Thymus (tissue), 11 donors: ENCODE data around the gene PXDC1. TPM values are rescaled to one million over a fixed set of nuclear protein-coding genes. Genes with fewer than 3 reads are reported as not detected.

Experiments
- DNase-seq, 9 donors: peaks; one replicate each; pipeline ENCODE4 v3.0.0-alpha.2; 2013; ENCODE audit warnings: low spot score in 9 of 9, low read depth in 6 of 9, missing footprints in 1 of 9
- H3K27ac ChIP-seq, 2 donors: one replicate each; pipeline ENCODE4 v1.5.1; 2013; ENCODE audit warnings: control low read depth in 1 of 2, low read depth in 1 of 2, low read length in 1 of 2, mild to moderate bottlenecking in 1 of 2, moderate library complexity in 1 of 2
- H3K27me3 ChIP-seq, 2 donors: one replicate each; pipeline ENCODE4 v1.5.1; 2013; ENCODE audit warnings: low read length in 1 of 2; ENCODE audit not compliant: control insufficient read depth in 2 of 2, insufficient read depth in 1 of 2
- H3K36me3 ChIP-seq, 2 donors: one replicate each; pipeline ENCODE4 v1.5.1; 2013; ENCODE audit warnings: low read length in 1 of 2, mild to moderate bottlenecking in 1 of 2, moderate library complexity in 1 of 2; ENCODE audit not compliant: control insufficient read depth in 2 of 2, insufficient read depth in 2 of 2
- H3K4me1 ChIP-seq, 2 donors: one replicate each; pipeline ENCODE4 v1.5.1; 2013; ENCODE audit warnings: low read length in 2 of 2; ENCODE audit not compliant: control insufficient read depth in 2 of 2, insufficient read depth in 2 of 2
- H3K4me3 ChIP-seq, 2 donors: one replicate each; pipeline ENCODE4 v1.5.1; 2013; ENCODE audit warnings: low read length in 2 of 2, control low read depth in 1 of 2, mild to moderate bottlenecking in 1 of 2
- H3K9me3 ChIP-seq, 2 donors: one replicate each; pipeline ENCODE4 v1.5.1; 2013; ENCODE audit warnings: low read length in 1 of 2, mild to moderate bottlenecking in 1 of 2; ENCODE audit not compliant: control insufficient read depth in 2 of 2, insufficient read depth in 1 of 2
- WGBS: extraction: QIAGEN DNeasy Blood & Tissue Kit; methylation state at CpG from one replicate; pipeline ENCODE4 v1.1.7; 2013; 5-methylcytosine and 5-hydroxymethylcytosine counted together
- polyA plus RNA-seq: library from polyadenylated mRNA; stranded (reverse); fragments of 200-250 nt; gene quantifications from one replicate; pipeline ENCODE4 v1.2.3, GENCODE V29; 2013
- total RNA-seq: library from RNA; stranded (reverse); fragments of 120-200 nt; gene quantifications from one replicate; pipeline ENCODE4 v1.2.4, GENCODE V29; 2013
- donor health status: healthy.

The PXDC1 gene
- total and polyA plus RNA-seq, 2 donors = 4.5 to 21.4 TPM

DNA sequence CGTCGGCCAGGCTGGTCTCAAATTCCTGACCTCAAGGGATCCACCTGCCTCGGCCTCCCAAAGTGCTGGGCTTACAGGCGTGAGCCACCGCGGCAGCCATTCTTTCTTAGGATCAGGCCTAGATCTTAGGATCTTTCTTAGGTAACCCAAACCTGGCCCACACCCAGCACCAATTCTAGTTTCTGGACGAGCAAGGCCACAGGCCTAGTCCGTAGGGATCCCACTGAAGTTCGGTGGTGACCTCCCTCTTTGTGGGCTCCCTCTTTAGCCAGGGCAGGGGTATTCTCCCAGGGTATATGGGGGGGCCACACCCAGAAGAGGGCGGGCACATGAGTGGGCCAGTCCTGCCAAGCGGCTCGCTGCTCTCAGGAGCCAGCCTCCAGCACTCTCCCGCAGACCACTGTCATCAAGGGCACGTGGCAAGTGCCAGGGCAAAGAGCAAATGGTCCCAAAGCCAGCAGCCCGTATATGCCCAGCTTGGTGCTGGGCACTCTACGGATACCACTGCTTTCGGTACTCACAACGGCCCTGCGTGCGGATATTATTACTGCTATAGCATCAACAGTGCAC is 6.5 kb downstream of the PXDC1 start:
- no peak overlapping the region for H3K27ac ChIP-seq
- peaks cover 3 to 15% of the 10 kb centered on the region in 2 donors for H3K4me1 ChIP-seq
- peaks cover 26 to 43% of the 10 kb centered on the region in 2 donors for H3K27me3 ChIP-seq
- DNase-seq = no peak
- H3K36me3 ChIP-seq = no peaks in the 10 kb centered on the region
- H3K9me3 ChIP-seq = no peaks in the 10 kb centered on the region
- no peak overlapping the region for H3K4me3 ChIP-seq
- 98% methylated on average over 20 of the region's 20 CpGs for whole genome bisulfite sequencing

DNA sequence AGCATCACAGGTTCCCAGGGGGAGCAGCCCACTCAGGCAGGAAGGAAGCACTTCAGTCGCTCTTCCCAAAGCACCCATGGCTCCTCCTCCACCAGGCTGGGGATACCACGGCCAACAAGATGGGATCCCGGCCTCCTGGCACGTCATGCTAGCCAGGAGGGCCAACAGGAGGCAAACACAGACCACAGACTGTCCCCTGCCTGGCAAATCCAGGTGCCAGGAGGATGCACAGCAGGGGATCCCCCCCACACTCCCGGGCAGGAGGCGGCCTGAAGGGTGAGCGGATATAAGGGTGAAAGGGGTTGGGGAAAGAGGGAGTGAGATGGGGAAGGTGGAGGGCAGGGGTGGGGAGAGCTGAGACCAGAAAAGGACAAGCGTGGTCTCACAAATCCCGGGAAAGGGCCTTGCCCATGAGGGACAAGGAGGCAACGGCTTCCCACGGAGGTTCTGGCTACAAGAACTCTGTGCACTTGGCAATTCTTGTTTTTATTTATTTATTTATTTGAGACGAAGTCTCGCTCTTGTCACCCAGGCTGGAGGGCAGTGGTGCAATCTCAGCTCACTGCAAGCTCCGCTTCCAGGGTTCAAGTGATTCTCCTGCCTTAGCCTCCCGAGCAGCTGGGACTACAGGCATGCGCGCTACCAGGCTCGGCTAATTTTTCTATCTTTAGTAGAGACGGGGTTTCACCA is 7.2 kb downstream of the PXDC1 start:
- no peak for DNase-seq

DNA sequence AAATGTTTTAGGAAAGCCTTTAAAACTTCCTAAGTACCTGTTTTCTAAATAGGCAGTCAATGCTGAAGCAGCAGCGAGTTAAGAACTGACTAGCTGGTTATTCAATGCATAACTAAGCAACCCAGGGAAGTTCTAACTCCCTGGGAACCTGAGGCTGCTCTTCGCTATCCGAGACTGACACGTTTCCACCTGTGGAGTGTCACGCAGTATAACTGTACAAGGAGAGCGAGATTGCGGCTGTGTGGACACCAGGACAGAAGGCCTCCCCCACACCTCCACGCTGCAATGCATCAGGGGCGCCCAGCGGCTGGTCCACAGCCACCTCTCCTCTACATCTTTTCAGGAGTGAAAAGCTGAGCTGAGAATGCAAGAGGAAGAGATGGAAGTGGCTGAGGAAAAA is 8.0 kb downstream of the PXDC1 start:
- Histone ChIP-seq H3K27ac (no peak overlapping the region), H3K4me3 (no peak overlapping the region)
- WGBS = 95% methylated on average over 10 of the region's 10 CpGs

More for the DNA sequence above, 7.2 kb downstream of the PXDC1 start:
- no peaks in the 10 kb centered on the region for H3K9me3 ChIP-seq
- no peaks in the 10 kb centered on the region for H3K36me3 ChIP-seq
- no peak overlapping the region for H3K4me3 ChIP-seq
- peaks cover 3 to 15% of the 10 kb centered on the region in 2 donors for H3K4me1 ChIP-seq
- WGBS = 96% methylated on average over 19 of the region's 19 CpGs
- no peak overlapping the region for H3K27ac ChIP-seq
- H3K27me3 ChIP-seq = peaks cover 20 to 37% of the 10 kb centered on the region in 2 donors

GRCh38 chr6:3742426-3743344 is 8.8 kb downstream of the PXDC1 start:
- Histone ChIP-seq H3K27me3 (peaks cover 8 to 23% of the 10 kb centered on the region in 2 donors), H3K27ac (no peak overlapping the region), H3K36me3 (no peaks in the 10 kb centered on the region), H3K4me1 (peaks cover 3 to 15% of the 10 kb centered on the region in 2 donors), H3K9me3 (no peaks in the 10 kb centered on the region), H3K4me3 (no peak overlapping the region)
- 23% methylated on average over 37 of the region's 37 CpGs for WGBS
- DNase-seq = peak; percentile 62 to 90 (median 70)

More for the DNA sequence above, 8.0 kb downstream of the PXDC1 start:
- Histone ChIP-seq H3K4me1 (peaks cover 3 to 15% of the 10 kb centered on the region in 2 donors), H3K36me3 (no peaks in the 10 kb centered on the region), H3K9me3 (no peaks in the 10 kb centered on the region), H3K27me3 (peaks cover 12 to 31% of the 10 kb centered on the region in 2 donors)
- DNase-seq = no peak

DNA sequence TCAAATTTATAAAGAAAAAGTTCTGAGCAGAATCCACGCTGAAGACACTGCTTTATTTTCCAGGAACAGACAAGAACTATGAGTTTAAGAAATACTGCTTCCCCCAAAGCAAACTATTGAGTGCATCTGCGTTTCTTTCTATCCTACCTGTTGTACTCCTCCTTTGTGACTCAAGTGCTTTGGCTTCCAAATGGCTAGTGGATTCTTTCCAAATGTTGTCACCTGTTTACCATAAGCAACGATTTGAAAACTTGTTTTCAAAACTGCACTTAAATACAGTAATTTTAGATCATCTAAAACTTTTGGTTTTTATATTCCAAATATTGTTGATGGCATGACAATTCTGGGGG is 9.5 kb downstream of the PXDC1 start:
- no peak for DNase-seq
- WGBS = 71% methylated on average over 3 of the region's 3 CpGs
- no peak overlapping the region for H3K4me3 ChIP-seq
- H3K9me3 ChIP-seq = no peaks in the 10 kb centered on the region
- no peak overlapping the region for H3K27ac ChIP-seq
- H3K36me3 ChIP-seq = no peaks in the 10 kb centered on the region
- H3K27me3 ChIP-seq = peaks cover 8 to 16% of the 10 kb centered on the region in 2 donors
- H3K4me1 ChIP-seq = peaks cover 3 to 15% of the 10 kb centered on the region in 2 donors

DNA sequence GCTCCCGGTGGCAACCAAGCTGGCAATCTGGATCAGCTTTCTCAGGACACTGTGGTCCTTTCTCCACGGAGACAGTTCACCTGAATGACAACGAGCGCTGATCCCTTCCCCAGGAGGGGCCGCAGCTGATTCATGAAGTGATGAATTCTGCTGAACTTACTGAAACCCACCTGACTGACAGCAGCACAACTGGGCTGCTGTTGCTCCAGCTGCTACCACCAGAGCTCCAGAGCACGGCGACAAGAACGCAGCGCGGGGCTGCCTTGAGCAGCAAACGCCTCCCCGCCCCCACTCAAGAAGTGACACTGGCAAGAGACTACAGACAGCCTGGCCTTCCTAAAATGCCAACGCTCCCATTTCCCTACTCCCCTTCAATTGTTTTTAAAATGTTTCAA is 10.0 kb downstream of the PXDC1 start:
- H3K27ac ChIP-seq = no peak overlapping the region
- DNase-seq = no peak
- WGBS = 96% methylated on average over 13 of the region's 13 CpGs
- H3K36me3 ChIP-seq = no peaks in the 10 kb centered on the region
- no peaks in the 10 kb centered on the region for H3K9me3 ChIP-seq
- H3K4me3 ChIP-seq = no peak overlapping the region
- peaks cover 3 to 15% of the 10 kb centered on the region in 2 donors for H3K4me1 ChIP-seq
- peaks cover 8 to 15% of the 10 kb centered on the region in 2 donors for H3K27me3 ChIP-seq

DNA sequence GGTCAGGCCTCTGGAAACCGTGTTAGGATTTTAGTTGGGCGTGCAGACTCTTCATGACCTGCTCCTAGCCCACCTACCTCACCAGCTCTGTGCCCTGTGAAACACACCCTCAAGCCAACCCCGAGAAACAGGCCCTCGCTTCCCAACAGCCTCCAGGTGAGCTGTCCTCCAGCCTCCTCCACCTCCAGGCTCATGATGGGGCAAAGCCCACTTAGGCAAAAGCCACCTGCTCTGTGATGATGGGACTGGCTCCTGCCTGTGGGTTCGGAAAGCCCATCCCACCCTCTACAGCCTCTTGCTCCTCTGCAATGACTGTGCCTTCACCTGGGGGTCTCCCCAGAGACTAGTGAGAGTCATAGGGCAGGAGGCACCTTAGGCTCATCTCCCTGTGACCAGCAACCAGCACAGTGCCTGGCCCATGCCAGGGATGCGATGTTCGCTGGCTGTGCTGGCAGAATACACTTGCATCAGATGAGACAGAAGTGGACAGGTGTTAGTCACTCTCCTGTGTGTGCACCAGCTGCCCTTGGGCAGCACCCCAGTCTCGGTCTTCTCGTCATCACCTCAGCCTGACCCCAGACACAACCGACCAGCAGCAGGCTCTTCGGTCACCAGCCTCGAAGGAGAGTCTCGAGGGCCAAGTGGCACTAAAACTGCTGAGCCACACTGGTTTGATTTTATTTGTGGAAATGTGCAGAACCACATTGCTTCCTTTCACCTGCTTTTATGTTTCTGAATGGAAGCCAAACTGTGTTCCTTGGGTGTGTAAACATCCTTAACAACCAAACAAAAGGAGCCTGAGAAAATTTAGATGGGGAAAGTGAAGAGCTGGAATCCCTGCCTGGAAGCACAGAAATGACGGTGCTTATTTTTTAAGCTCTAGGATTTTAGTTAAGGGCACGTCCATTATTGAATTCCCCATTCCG is 10.7 kb downstream of the PXDC1 start:
- Histone ChIP-seq H3K36me3 (no peaks in the 10 kb centered on the region), H3K4me1 (peaks cover 0 to 12% of the 10 kb centered on the region in 2 donors), H3K4me3 (no peak overlapping the region), H3K27me3 (peaks cover 8 to 15% of the 10 kb centered on the region in 2 donors), H3K9me3 (no peaks in the 10 kb centered on the region), H3K27ac (no peak overlapping the region)
- 80% methylated on average over 16 of the region's 16 CpGs for WGBS
- DNase-seq = no peak

- 95% methylated on average over 16 of the region's 16 CpGs for WGBS
- Histone ChIP-seq H3K9me3 (peaks cover 0 to 1% of the 10 kb centered on the region in 2 donors), H3K4me1 (peaks cover 0 to 6% of the 10 kb centered on the region in 2 donors), H3K36me3 (no peaks in the 10 kb centered on the region), H3K4me3 (no peak overlapping the region), H3K27ac (no peak overlapping the region), H3K27me3 (peaks cover 8 to 15% of the 10 kb centered on the region in 2 donors)
- no peak for DNase-seq
Measured at GRCh38 chr6:3739311-3739897, 12.1 kb downstream of the PXDC1 start.
